ENCODE results near the gene CRMP1.

DNA sequence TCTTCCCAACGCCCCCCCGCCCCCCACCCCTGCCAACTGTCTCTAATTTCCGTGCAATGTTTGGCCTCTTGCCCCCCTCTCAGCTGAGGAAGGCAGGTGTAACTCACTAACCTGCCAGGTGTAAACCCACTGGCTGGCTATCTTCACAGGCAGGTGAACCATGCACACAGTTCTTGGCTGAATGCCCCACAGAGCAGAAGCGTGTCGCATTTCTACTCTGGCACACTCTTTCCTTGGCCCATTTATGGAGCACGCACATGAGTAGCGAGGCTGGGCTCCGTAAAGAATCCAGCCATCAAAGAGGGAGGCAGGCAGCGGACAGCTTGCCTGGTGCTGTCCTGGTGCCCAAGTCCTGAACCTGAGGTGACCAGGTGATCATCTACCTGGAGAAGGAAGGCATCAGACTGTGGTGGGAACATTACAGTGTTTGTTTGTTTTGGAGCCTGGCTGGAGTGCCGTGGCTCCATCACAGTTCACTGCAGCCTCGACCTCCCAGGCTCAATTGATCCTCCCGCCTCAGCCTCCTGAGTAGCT, 39.2 kb upstream of the CRMP1 start:
- TF ChIP-seq POLR2A (IDR thresholded peaks at IDR 0.05; ENCODE audit: extremely low read depth, insufficient read length) (no peak), CTCF (IDR thresholded peaks at IDR 0.05; ENCODE audit: low read depth, low read length) (no peak), MYC (IDR thresholded peaks at IDR 0.05; ENCODE audit: low read depth, low read length) (no peak)
